ENCODE measurements around the gene ZCCHC8. TPM values are rescaled to one million over a fixed set of nuclear protein-coding genes. Genes with fewer than 3 reads are reported as not detected.
"Not testable (repeated sequence)": the region's sequence is repeated elsewhere in the genome, so short reads cannot be mapped to it uniquely, and the experiment has no call there.

The ZCCHC8 gene
- total RNA-seq, 1 experiment from 2014 or later = 35.3 TPM

DNA sequence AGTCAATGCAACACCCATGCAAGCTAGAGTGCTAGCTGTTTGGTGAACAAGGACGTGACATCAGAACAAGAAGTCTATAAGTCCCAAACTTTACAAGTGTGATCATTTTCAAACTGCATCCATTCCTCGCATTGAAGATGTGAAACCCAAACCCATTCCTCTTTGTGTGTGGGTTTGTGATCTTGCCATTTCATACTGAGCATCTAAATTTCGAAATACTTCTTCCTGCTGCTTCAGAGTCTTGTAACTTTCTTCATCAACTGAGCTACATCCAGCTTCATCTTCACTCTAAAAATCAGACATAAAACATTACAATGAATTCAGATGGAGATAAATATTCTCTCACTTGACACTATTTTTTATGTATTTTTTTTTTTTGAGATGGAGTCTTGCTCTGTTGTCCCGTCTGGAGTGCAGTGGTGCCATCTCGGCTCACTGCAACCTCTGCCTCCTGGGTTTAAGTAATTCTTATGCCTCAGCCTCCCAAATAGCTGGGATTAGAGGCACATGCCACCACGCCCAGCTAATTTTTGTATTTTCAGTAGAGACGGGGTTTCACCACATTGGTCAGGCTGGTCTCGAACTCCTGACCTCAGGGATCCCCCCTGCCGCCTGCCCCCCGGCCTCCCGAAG lies 4.8 kb upstream of the ZCCHC8 start:
- Histone ChIP-seq H4K20me1 (ENCODE audit: insufficient read depth, low read depth, low read length) (no peaks in the 10 kb centered on the region), H3K27ac (ENCODE audit: low read length) (no peak overlapping the region), H3K36me3 (ENCODE audit: insufficient read depth, low read length) (peaks cover 61% of the 10 kb centered on the region), H3K4me3 (ENCODE audit: low read length) (no peak overlapping the region), H3K27me3 (ENCODE audit: low read length) (no peaks in the 10 kb centered on the region), H3K9ac (ENCODE audit: low read length) (no peak overlapping the region), H3K4me1 (ENCODE audit: low read length) (peaks cover 32% of the 10 kb centered on the region), H3K9me2 (replicated peaks; ENCODE audit: insufficient read depth, low read length) (no peaks in the 10 kb centered on the region), H3K9me3 (ENCODE audit: low read length) (no peaks in the 10 kb centered on the region), H3K79me2 (ENCODE audit: low read length) (peaks cover 6% of the 10 kb centered on the region), H2AFZ (ENCODE audit: low read length) (no peak overlapping the region), H3K4me2 (ENCODE audit: low read depth, low read length, poor library complexity, severe bottlenecking) (no peak overlapping the region)
- no peak for DNase-seq

DNA sequence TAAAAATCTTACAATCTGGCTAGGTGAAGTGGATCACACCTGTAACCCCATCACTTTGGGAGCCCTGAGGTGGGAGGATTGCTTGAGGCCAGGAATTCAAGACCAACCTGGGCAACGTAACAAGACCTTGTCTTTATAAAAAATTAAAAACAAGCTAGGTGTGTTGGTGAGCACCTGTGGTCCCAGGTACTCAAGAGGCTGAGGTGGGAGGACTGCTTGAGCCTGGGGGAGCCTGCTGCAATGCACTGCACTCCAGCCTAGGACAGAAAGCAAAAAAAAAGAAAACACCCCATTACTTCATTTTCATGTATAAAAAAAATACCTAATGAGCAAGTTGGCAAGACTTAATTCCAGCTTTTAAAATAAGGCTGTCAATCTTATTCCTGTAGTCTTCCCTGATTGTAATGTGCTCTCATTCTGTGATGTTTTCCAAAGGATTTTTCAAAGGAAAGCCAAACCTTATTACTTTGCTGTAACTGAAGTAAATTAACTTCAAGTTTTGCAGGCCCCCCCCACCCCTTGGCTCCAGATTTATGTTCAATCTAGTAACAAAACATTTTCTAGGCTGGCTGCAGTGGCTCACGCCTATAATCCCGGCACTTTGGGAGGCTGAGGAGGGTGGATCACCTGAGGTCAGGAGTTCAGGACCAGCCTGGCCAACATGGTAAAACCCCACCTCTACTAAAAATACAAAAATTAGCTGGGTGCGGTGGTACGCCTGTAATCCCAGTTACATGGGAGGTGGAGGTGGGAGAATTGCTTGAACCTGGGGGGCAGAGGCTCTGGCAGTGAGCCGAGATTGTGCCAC lies 3.3 kb upstream of the ZCCHC8 start:
- no peaks in the 10 kb centered on the region for H4K20me1 ChIP-seq (ENCODE audit: insufficient read depth, low read depth, low read length)
- peaks cover 16% of the 10 kb centered on the region for H3K79me2 ChIP-seq (ENCODE audit: low read length)
- H3K9ac ChIP-seq (ENCODE audit: low read length) = no peak overlapping the region
- no peaks in the 10 kb centered on the region for H3K9me2 ChIP-seq (replicated peaks; ENCODE audit: insufficient read depth, low read length)
- H3K36me3 ChIP-seq (ENCODE audit: insufficient read depth, low read length) = peaks cover 47% of the 10 kb centered on the region
- no peak overlapping the region for H2AFZ ChIP-seq (ENCODE audit: low read length)
- H3K9me3 ChIP-seq (ENCODE audit: low read length) = no peaks in the 10 kb centered on the region
- H3K27me3 ChIP-seq (ENCODE audit: low read length) = no peaks in the 10 kb centered on the region
- no peak overlapping the region for H3K27ac ChIP-seq (ENCODE audit: low read length)
- H3K4me2 ChIP-seq (ENCODE audit: low read depth, low read length, poor library complexity, severe bottlenecking) = no peak overlapping the region
- no peak overlapping the region for H3K4me3 ChIP-seq (ENCODE audit: low read length)
- H3K4me1 ChIP-seq (ENCODE audit: low read length) = peaks cover 33% of the 10 kb centered on the region
- no peak for DNase-seq

DNA sequence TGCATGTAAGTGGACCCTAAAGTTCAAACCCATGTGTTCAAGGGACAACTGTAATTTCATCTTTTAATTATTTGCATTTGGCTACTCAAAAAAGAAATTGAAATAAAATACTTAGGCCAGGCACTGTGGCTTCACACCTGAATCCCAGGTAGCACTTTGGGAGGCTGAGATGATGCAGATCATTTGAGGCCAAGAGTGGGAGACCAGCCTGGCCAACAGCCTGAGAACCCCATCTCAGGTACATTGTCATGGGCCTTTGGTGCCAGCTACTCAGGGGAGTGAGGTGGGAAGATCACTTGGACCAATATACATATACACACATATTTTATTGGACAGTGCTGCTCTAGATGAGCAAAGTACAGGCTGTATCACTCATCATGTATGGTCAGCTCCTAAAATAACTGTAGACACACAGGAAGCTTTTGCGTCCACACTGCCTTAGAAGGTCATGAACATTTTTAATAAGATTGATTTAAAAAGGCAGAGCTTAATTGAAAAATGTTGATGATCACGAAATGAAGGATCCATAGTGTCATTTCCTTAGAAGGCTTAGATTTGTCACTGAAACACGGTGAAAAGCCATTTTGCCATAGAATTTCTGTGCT lies 2.5 kb upstream of the ZCCHC8 start:
- Histone ChIP-seq H3K4me2 (ENCODE audit: low read depth, low read length, poor library complexity, severe bottlenecking) (no peak overlapping the region), H3K79me2 (ENCODE audit: low read length) (peaks cover 23% of the 10 kb centered on the region), H3K27ac (ENCODE audit: low read length) (0 out of 2 replicates have a peak overlapping the region, but pooled peaks have one; percentile 25), H4K20me1 (ENCODE audit: insufficient read depth, low read depth, low read length) (no peaks in the 10 kb centered on the region), H3K36me3 (ENCODE audit: insufficient read depth, low read length) (peaks cover 40% of the 10 kb centered on the region), H3K4me1 (ENCODE audit: low read length) (peaks cover 40% of the 10 kb centered on the region), H3K4me3 (ENCODE audit: low read length) (no peak overlapping the region), H3K9ac (ENCODE audit: low read length) (no peak overlapping the region), H3K9me3 (ENCODE audit: low read length) (no peaks in the 10 kb centered on the region), H2AFZ (ENCODE audit: low read length) (no peak overlapping the region), H3K9me2 (replicated peaks; ENCODE audit: insufficient read depth, low read length) (no peaks in the 10 kb centered on the region), H3K27me3 (ENCODE audit: low read length) (no peaks in the 10 kb centered on the region)
- peak; percentile 52 for DNase-seq

DNA sequence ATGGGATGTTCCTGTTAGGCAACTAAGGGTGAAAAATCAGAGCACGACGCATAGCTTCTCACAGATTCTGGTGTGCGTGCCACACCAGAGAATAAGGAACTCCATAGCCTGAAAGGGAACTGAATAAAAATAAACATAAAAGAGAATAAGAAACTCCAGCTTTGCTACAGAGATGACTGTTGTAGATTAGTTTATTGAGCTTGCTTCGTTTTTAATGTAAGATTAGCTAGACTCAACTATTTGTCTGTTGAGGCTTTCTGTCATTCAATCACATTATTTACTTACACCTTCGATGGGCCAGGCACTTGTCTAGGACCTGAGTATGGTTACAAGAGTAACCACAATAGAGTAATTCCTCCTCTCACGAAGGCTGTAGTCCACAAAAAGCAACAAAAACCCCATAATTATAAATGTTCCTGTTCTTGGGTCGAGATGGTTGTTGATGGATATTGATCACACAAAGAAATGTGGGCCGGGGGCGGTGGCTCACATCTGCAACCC lies 807 bp upstream of the ZCCHC8 start:
- Histone ChIP-seq H3K36me3 (ENCODE audit: insufficient read depth, low read length) (peaks cover 26% of the 10 kb centered on the region; the same call in 1 of the 2 replicates), H3K4me2 (ENCODE audit: low read depth, low read length, poor library complexity, severe bottlenecking) (peak overlapping the region; percentile 75), H3K27ac (ENCODE audit: low read length) (peak overlapping the region; percentile 75), H3K9me2 (replicated peaks; ENCODE audit: insufficient read depth, low read length) (no peaks in the 10 kb centered on the region), H3K4me1 (ENCODE audit: low read length) (peaks cover 48% of the 10 kb centered on the region), H2AFZ (ENCODE audit: low read length) (no peak overlapping the region), H3K9me3 (ENCODE audit: low read length) (no peaks in the 10 kb centered on the region), H4K20me1 (ENCODE audit: insufficient read depth, low read depth, low read length) (no peaks in the 10 kb centered on the region), H3K79me2 (ENCODE audit: low read length) (peaks cover 40% of the 10 kb centered on the region), H3K9ac (ENCODE audit: low read length) (peak overlapping the region; percentile 52), H3K4me3 (ENCODE audit: low read length) (peak overlapping the region; percentile 58; the same call in 1 of the 2 replicates), H3K27me3 (ENCODE audit: low read length) (no peaks in the 10 kb centered on the region)
- DNase-seq = no peak

DNA sequence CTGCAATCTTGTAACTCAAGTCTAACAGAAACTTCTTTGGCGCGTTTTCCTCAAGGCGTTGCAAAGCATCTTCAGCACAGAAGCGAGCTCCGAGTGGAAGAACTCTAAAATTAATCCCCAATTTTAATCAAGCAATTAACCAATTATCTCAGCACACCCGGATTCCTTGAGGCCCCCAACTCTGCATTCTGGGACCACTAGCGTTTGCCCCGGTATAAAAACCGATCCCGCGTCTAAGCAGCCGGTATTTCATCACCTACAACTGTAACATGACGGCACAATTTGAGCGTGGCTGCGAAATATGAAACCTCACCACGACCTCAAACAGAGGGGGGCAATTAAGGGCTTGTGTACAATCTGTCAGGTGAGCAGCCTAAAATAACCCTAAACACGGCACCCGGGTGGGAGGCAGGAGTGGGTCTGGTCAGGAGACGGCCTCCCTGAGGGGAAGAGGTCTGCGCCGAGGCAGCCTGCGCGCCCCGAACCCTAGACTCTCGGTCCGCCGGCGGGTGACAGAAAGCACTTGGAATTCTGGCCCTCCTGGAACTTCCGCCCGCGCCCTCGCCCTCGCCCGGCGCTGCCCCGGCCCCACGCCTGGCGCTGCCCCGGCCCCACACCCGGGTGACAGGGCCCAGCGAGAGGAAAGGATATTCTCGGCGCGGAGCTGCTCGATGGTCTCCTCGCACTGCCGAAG lies 594 bp downstream of the ZCCHC8 start:
- H3K4me2 ChIP-seq (ENCODE audit: low read depth, low read length, poor library complexity, severe bottlenecking) = peak overlapping the region; percentile 75
- peak overlapping the region; percentile 24; the same call in 1 of the 2 replicates for H2AFZ ChIP-seq (ENCODE audit: low read length)
- no peaks in the 10 kb centered on the region for H3K27me3 ChIP-seq (ENCODE audit: low read length)
- no peaks in the 10 kb centered on the region for H4K20me1 ChIP-seq (ENCODE audit: insufficient read depth, low read depth, low read length)
- peaks cover 51% of the 10 kb centered on the region for H3K79me2 ChIP-seq (ENCODE audit: low read length)
- peak overlapping the region; percentile 91 for H3K4me3 ChIP-seq (ENCODE audit: low read length)
- no peaks in the 10 kb centered on the region for H3K9me2 ChIP-seq (replicated peaks; ENCODE audit: insufficient read depth, low read length)
- H3K27ac ChIP-seq (ENCODE audit: low read length) = peak overlapping the region; percentile 90
- DNase-seq = peak; percentile 90
- H3K36me3 ChIP-seq (ENCODE audit: insufficient read depth, low read length) = peaks cover 18% of the 10 kb centered on the region; the same call in 1 of the 2 replicates
- H3K9ac ChIP-seq (ENCODE audit: low read length) = peak overlapping the region; percentile 94
- no peaks in the 10 kb centered on the region for H3K9me3 ChIP-seq (ENCODE audit: low read length)
- H3K4me1 ChIP-seq (ENCODE audit: low read length) = peaks cover 52% of the 10 kb centered on the region

DNA sequence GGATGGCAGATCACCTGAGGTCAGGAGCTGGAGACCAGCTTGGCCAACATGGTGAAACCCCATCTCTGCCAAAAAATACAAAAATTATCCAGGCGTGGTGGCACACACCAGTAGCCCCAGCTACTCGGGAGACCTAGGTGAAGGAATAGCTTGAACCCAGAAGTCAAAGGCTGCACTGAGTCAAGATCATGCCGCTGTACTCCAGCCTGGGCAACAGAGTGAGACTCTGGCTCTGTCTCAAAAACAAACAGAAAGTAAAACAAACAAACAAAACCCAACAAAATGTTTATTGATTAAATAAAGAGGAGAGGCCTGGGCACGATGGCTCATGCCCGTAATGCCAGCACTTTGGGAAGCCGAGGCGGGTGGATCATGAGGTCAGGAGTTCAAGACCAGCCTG lies 5.5 kb downstream of the ZCCHC8 start:
- no peak for DNase-seq
- Histone ChIP-seq H2AFZ (ENCODE audit: low read length) (no peak overlapping the region), H3K36me3 (ENCODE audit: insufficient read depth, low read length) (peaks cover 29% of the 10 kb centered on the region), H3K27ac (ENCODE audit: low read length) (no peak overlapping the region), H3K9ac (ENCODE audit: low read length) (no peak overlapping the region; the same call in 1 of the 2 replicates), H3K4me3 (ENCODE audit: low read length) (no peak overlapping the region), H3K9me2 (replicated peaks; ENCODE audit: insufficient read depth, low read length) (no peaks in the 10 kb centered on the region), H3K4me2 (ENCODE audit: low read depth, low read length, poor library complexity, severe bottlenecking) (no peak overlapping the region), H3K79me2 (ENCODE audit: low read length) (peaks cover 78% of the 10 kb centered on the region), H4K20me1 (ENCODE audit: insufficient read depth, low read depth, low read length) (no peaks in the 10 kb centered on the region), H3K9me3 (ENCODE audit: low read length) (no peaks in the 10 kb centered on the region), H3K4me1 (ENCODE audit: low read length) (peaks cover 34% of the 10 kb centered on the region), H3K27me3 (ENCODE audit: low read length) (no peaks in the 10 kb centered on the region)

DNA sequence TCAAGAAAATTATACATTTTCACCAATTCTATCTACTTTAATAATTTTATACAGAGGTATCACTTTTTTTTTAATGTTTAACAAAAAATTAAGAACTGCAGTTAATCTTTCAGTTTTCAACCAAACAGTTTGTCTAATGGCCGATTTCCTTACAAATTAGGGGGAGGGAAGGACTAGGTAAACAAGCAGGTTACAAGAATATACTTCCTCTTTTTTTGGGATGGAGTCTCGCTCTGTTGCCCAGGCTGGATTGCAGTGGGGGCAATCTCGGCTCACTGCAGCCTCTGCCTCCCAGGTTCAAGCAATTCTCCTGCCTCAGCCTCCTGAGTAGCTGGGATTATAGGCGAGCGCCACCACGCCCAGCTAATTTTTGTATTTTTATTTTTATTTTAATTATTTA lies 7.5 kb downstream of the ZCCHC8 start:
- H2AFZ ChIP-seq (ENCODE audit: low read length); H3K9me3 ChIP-seq (ENCODE audit: low read length); H3K4me2 ChIP-seq (ENCODE audit: low read depth, low read length, poor library complexity, severe bottlenecking); H3K27me3 ChIP-seq (ENCODE audit: low read length); H3K9ac ChIP-seq (ENCODE audit: low read length); H3K4me3 ChIP-seq (ENCODE audit: low read length); H3K9me2 ChIP-seq (replicated peaks; ENCODE audit: insufficient read depth, low read length); H3K27ac ChIP-seq (ENCODE audit: low read length); DNase-seq; H4K20me1 ChIP-seq (ENCODE audit: insufficient read depth, low read depth, low read length): not testable (repeated sequence)
- Histone ChIP-seq H3K36me3 (ENCODE audit: insufficient read depth, low read length) (peaks cover 46% of the 10 kb centered on the region), H3K79me2 (ENCODE audit: low read length) (peaks cover 68% of the 10 kb centered on the region), H3K4me1 (ENCODE audit: low read length) (peaks cover 25% of the 10 kb centered on the region)

Measured in Karpas-422 (cell line).